Measurements from ENCODE around the gene POLR2E.

DNA sequence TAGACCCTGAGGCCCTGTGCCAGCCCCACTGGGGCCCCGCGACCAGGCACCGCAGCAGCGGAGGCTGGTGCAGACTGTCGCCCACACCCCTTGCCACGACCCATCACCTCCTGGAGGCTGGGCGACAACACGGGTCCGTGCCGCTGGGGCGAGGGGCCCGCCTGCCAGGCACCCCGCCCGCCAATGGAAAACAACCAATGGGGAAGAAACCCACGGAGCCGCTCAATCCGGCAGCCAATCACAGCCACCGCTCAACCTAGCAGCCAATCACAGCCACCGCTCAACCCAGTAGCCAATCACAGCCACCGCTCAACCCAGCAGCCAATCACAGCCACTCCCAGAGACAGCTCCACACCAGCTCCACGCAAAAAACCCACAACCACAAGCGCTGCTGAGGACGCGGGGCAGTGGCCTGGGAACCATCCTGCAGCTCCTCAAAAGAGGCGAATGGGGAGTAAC, 38.3 kb upstream of the POLR2E start:
- TF ChIP-seq, protein P1, sequence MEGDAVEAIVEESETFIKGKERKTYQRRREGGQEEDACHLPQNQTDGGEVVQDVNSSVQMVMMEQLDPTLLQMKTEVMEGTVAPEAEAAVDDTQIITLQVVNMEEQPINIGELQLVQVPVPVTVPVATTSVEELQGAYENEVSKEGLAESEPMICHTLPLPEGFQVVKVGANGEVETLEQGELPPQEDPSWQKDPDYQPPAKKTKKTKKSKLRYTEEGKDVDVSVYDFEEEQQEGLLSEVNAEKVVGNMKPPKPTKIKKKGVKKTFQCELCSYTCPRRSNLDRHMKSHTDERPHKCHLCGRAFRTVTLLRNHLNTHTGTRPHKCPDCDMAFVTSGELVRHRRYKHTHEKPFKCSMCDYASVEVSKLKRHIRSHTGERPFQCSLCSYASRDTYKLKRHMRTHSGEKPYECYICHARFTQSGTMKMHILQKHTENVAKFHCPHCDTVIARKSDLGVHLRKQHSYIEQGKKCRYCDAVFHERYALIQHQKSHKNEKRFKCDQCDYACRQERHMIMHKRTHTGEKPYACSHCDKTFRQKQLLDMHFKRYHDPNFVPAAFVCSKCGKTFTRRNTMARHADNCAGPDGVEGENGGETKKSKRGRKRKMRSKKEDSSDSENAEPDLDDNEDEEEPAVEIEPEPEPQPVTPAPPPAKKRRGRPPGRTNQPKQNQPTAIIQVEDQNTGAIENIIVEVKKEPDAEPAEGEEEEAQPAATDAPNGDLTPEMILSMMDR (conservative IDR thresholded peaks at IDR 0.05) = no peak
- no peak for TF ChIP-seq EZH2 (IDR thresholded peaks at IDR 0.05; ENCODE audit: low read depth)
